Measurements from ENCODE around the gene CNN2.

DNA sequence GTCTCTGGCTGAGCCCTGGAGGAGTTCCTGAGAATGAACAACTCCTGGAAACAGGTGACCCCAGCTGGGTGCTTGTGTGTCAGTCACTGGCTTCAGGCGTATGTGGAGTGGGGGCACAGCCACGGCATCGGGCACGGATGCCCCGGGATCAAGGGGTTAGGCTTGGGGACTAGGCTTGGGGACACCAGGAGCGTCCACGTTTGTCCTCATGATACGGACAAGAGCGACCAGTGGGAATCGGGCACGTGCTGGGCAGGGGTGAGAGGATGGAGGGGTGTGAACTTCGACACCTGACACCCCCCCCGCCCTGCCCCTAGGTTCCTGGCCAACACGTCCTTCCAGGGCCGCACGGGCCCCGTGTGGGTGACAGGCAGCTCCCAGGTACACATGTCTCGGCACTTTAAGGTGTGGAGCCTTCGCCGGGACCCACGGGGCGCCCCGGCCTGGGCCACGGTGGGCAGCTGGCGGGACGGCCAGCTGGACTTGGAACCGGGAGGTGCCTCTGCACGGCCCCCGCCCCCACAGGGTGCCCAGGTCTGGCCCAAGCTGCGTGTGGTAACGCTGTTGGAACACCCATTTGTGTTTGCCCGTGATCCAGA is 22.1 kb upstream of the CNN2 start:
- TF ChIP-seq ATF3 (IDR thresholded peaks at IDR 0.05) (no peak), RAD21 (IDR thresholded peaks at IDR 0.05) (no peak), SP1 (IDR thresholded peaks at IDR 0.05) (no peak), NR2F2 (IDR thresholded peaks at IDR 0.05) (no peak), FOXA1 (IDR thresholded peaks at IDR 0.05) (no peak), HNF4A (conservative IDR thresholded peaks at IDR 0.05) (no peak), TAF1 (conservative IDR thresholded peaks at IDR 0.05) (no peak), MAX (IDR thresholded peaks at IDR 0.05) (no peak), ZBTB33 (IDR thresholded peaks at IDR 0.05) (no peak), GABPA (IDR thresholded peaks at IDR 0.05 in 1 of 2, conservative IDR thresholded peaks at IDR 0.05 in 1 of 2) (no peak), YY1 (IDR thresholded peaks at IDR 0.05) (no peak), JUND (IDR thresholded peaks at IDR 0.05) (no peak)
- TF ChIP-seq, protein P1, sequence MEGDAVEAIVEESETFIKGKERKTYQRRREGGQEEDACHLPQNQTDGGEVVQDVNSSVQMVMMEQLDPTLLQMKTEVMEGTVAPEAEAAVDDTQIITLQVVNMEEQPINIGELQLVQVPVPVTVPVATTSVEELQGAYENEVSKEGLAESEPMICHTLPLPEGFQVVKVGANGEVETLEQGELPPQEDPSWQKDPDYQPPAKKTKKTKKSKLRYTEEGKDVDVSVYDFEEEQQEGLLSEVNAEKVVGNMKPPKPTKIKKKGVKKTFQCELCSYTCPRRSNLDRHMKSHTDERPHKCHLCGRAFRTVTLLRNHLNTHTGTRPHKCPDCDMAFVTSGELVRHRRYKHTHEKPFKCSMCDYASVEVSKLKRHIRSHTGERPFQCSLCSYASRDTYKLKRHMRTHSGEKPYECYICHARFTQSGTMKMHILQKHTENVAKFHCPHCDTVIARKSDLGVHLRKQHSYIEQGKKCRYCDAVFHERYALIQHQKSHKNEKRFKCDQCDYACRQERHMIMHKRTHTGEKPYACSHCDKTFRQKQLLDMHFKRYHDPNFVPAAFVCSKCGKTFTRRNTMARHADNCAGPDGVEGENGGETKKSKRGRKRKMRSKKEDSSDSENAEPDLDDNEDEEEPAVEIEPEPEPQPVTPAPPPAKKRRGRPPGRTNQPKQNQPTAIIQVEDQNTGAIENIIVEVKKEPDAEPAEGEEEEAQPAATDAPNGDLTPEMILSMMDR (IDR thresholded peaks at IDR 0.05; ENCODE audit: low read depth, low read length, missing input control): no peak

Data from liver (tissue), 3 donors.